Measurements from ENCODE around the gene TWSG1. TPM values are rescaled to one million over a fixed set of nuclear protein-coding genes. Genes with fewer than 3 reads are reported as not detected.

The TWSG1 gene
- total RNA-seq: 10 to 100 TPM; 13.5 to 19.2 (median 14.4) TPM
- polyA plus RNA-seq: 9.9 TPM
- long read RNA-seq, donor 1, transcript TWSG1-201 (5 exons, 3,756 nt): major isoform, 47 of 51 reads
- long read RNA-seq, donor 1, partial matches to known transcripts: 2 of 51 reads
- long read RNA-seq, donor 1, other reads (novel, unspliced or antisense): 2 of 51 reads
- long read RNA-seq, donor 2, transcript TWSG1-201 (5 exons, 3,756 nt): major isoform, 14 of 15 reads
- long read RNA-seq, donor 2, partial matches to known transcripts: 1 of 15 reads
- long read RNA-seq, donor 2, other reads (novel, unspliced or antisense): 0 of 15 reads
- long read RNA-seq, donor 3, transcript TWSG1-201 (5 exons, 3,756 nt): major isoform, 89 of 98 reads
- long read RNA-seq, donor 3, partial matches to known transcripts: 4 of 98 reads
- long read RNA-seq, donor 3, other reads (novel, unspliced or antisense): 4 of 98 reads
- long read RNA-seq, donor 4, transcript TWSG1-201 (5 exons, 3,756 nt): major isoform, 14 of 18 reads
- long read RNA-seq, donor 4, partial matches to known transcripts: 0 of 18 reads
- long read RNA-seq, donor 4, other reads (novel, unspliced or antisense): 4 of 18 reads

GRCh38 chr18:9334329-9334972, at the start of gene TWSG1:
TSS of gene TWSG1 (plus strand) at chr18:9334773. CDS start at chr18:9337230, 2,457 bp downstream.
- intact Hi-C loops (cut with DNase I): no loop called here
- ATAC-seq: peak; percentile 98
- DNase-seq: peak; percentile 96 to 98 (median 98)

GRCh38 chr18:9285604-9286003, 49.0 kb upstream of the TWSG1 start:
- WGBS: 92% methylated on average over 2 of the region's 2 CpGs

More at GRCh38 chr18:9334329-9334972, at the start of gene TWSG1:
- Histone ChIP-seq H3K9me3 (ENCODE audit: control insufficient read depth, low read length) (no peaks in the 10 kb centered on the region), H3K27ac (ENCODE audit: low read length) (peak within 1 kb of the TSS; percentile 68), H3K4me3 (ENCODE audit: low read length) (peak within 1 kb of the TSS; percentile 83), H3K27me3 (ENCODE audit: control insufficient read depth, insufficient read depth) (no peaks in the 10 kb centered on the region), H3K4me1 (ENCODE audit: control insufficient read depth, insufficient read depth, low read length) (no peaks in the 10 kb centered on the region)
- under 1% methylated on average over 67 of the region's 67 CpGs for WGBS

GRCh38 chr18:9287036-9287435, 47.5 kb upstream of the TWSG1 start:
- H3K27ac ChIP-seq (ENCODE audit: low read length): no peak overlapping the region
- intact Hi-C loops (cut with DNase I): no loop called here
- DNase-seq (no peak), ATAC-seq (no peak)
- WGBS: 71% methylated on average over 7 of the region's 7 CpGs
- H3K27me3 ChIP-seq (ENCODE audit: control insufficient read depth, insufficient read depth): no peaks in the 10 kb centered on the region
- H3K4me1 ChIP-seq (ENCODE audit: control insufficient read depth, insufficient read depth, low read length): no peaks in the 10 kb centered on the region
- no peak overlapping the region for H3K4me3 ChIP-seq (ENCODE audit: low read length)
- no peaks in the 10 kb centered on the region for H3K9me3 ChIP-seq (ENCODE audit: control insufficient read depth, low read length)

More at GRCh38 chr18:9285604-9286003, 49.0 kb upstream of the TWSG1 start:
- Histone ChIP-seq H3K27ac (ENCODE audit: low read length) (no peak overlapping the region), H3K9me3 (ENCODE audit: control insufficient read depth, low read length) (no peaks in the 10 kb centered on the region), H3K4me1 (ENCODE audit: control insufficient read depth, insufficient read depth, low read length) (no peaks in the 10 kb centered on the region), H3K27me3 (ENCODE audit: control insufficient read depth, insufficient read depth) (no peaks in the 10 kb centered on the region), H3K4me3 (ENCODE audit: low read length) (no peak overlapping the region)
- DNase-seq (no peak), ATAC-seq (no peak)
- intact Hi-C loops (cut with DNase I): no loop called here

GRCh38 chr18:9289698-9290097, 44.9 kb upstream of the TWSG1 start:
- H3K4me3 ChIP-seq (ENCODE audit: low read length): no peak overlapping the region
- H3K27me3 ChIP-seq (ENCODE audit: control insufficient read depth, insufficient read depth): no peaks in the 10 kb centered on the region
- H3K4me1 ChIP-seq (ENCODE audit: control insufficient read depth, insufficient read depth, low read length): no peaks in the 10 kb centered on the region
- ATAC-seq (no peak), DNase-seq (no peak)
- no peaks in the 10 kb centered on the region for H3K9me3 ChIP-seq (ENCODE audit: control insufficient read depth, low read length)
- no peak overlapping the region for H3K27ac ChIP-seq (ENCODE audit: low read length)
- intact Hi-C loops (cut with DNase I): no loop called here

GRCh38 chr18:9290156-9290555, 44.4 kb upstream of the TWSG1 start:
- DNase-seq (no peak), ATAC-seq (no peak)
- Histone ChIP-seq H3K9me3 (ENCODE audit: control insufficient read depth, low read length) (no peaks in the 10 kb centered on the region), H3K27me3 (ENCODE audit: control insufficient read depth, insufficient read depth) (no peaks in the 10 kb centered on the region), H3K4me1 (ENCODE audit: control insufficient read depth, insufficient read depth, low read length) (no peaks in the 10 kb centered on the region), H3K27ac (ENCODE audit: low read length) (no peak overlapping the region), H3K4me3 (ENCODE audit: low read length) (no peak overlapping the region)
- intact Hi-C loops (cut with DNase I): no loop called here

- WGBS: 94% methylated on average over 2 of the region's 2 CpGs
- Histone ChIP-seq H3K27ac (ENCODE audit: low read length) (no peak overlapping the region), H3K4me3 (ENCODE audit: low read length) (no peak overlapping the region), H3K27me3 (ENCODE audit: control insufficient read depth, insufficient read depth) (no peaks in the 10 kb centered on the region), H3K4me1 (ENCODE audit: control insufficient read depth, insufficient read depth, low read length) (no peaks in the 10 kb centered on the region), H3K9me3 (ENCODE audit: control insufficient read depth, low read length) (no peaks in the 10 kb centered on the region)
- no peak for ATAC-seq
- intact Hi-C loops (cut with DNase I): no loop called here
- DNase-seq: no peak
These were observed 42.5 kb upstream of the TWSG1 start for GRCh38 chr18:9292047-9292446.

GRCh38 chr18:9293948-9294347, 40.6 kb upstream of the TWSG1 start:
- H3K9me3 ChIP-seq (ENCODE audit: control insufficient read depth, low read length): no peaks in the 10 kb centered on the region

GRCh38 chr18:9296233-9297006, 38.2 kb upstream of the TWSG1 start:
- ATAC-seq (no peak), DNase-seq (no peak)
- 93% methylated on average over 15 of the region's 15 CpGs for WGBS

More at GRCh38 chr18:9293948-9294347, 40.6 kb upstream of the TWSG1 start:
- ATAC-seq: no peak
- no peak for DNase-seq
- Histone ChIP-seq H3K27ac (ENCODE audit: low read length) (no peak overlapping the region), H3K4me1 (ENCODE audit: control insufficient read depth, insufficient read depth, low read length) (no peaks in the 10 kb centered on the region), H3K27me3 (ENCODE audit: control insufficient read depth, insufficient read depth) (no peaks in the 10 kb centered on the region), H3K4me3 (ENCODE audit: low read length) (no peak overlapping the region)
- intact Hi-C loops (cut with DNase I): no loop called here
- WGBS: 82% methylated on average over 1 of the region's 1 CpG

GRCh38 chr18:9297007-9297393, 37.6 kb upstream of the TWSG1 start:
- no peaks in the 10 kb centered on the region for H3K9me3 ChIP-seq (ENCODE audit: control insufficient read depth, low read length)

More at GRCh38 chr18:9296233-9297006, 38.2 kb upstream of the TWSG1 start:
- Histone ChIP-seq H3K4me3 (ENCODE audit: low read length) (no peak overlapping the region), H3K27ac (ENCODE audit: low read length) (no peak overlapping the region), H3K9me3 (ENCODE audit: control insufficient read depth, low read length) (no peaks in the 10 kb centered on the region), H3K27me3 (ENCODE audit: control insufficient read depth, insufficient read depth) (no peaks in the 10 kb centered on the region), H3K4me1 (ENCODE audit: control insufficient read depth, insufficient read depth, low read length) (no peaks in the 10 kb centered on the region)
- intact Hi-C loops (cut with DNase I): no loop called here

GRCh38 chr18:9304388-9305070, 30.0 kb upstream of the TWSG1 start:
- H3K4me1 ChIP-seq (ENCODE audit: control insufficient read depth, insufficient read depth, low read length): no peaks in the 10 kb centered on the region
- H3K9me3 ChIP-seq (ENCODE audit: control insufficient read depth, low read length): peaks cover 2% of the 10 kb centered on the region
- WGBS: 94% methylated on average over 6 of the region's 6 CpGs
- H3K4me3 ChIP-seq (ENCODE audit: low read length): no peak overlapping the region
- H3K27ac ChIP-seq (ENCODE audit: low read length): no peak overlapping the region
- H3K27me3 ChIP-seq (ENCODE audit: control insufficient read depth, insufficient read depth): no peaks in the 10 kb centered on the region
- DNase-seq (no peak), ATAC-seq (no peak)
- intact Hi-C loops (cut with DNase I): no loop called here

More at GRCh38 chr18:9297007-9297393, 37.6 kb upstream of the TWSG1 start:
- ATAC-seq (no peak), DNase-seq (peak in 1 of 3 donors; percentile 47)
- Histone ChIP-seq H3K27ac (ENCODE audit: low read length) (no peak overlapping the region), H3K4me3 (ENCODE audit: low read length) (no peak overlapping the region), H3K4me1 (ENCODE audit: control insufficient read depth, insufficient read depth, low read length) (no peaks in the 10 kb centered on the region), H3K27me3 (ENCODE audit: control insufficient read depth, insufficient read depth) (no peaks in the 10 kb centered on the region)
- intact Hi-C loops (cut with DNase I): no loop called here
- 94% methylated on average over 24 of the region's 24 CpGs for WGBS
